Measurements from ENCODE around the gene CAMK4. TPM values are rescaled to one million over a fixed set of nuclear protein-coding genes. Genes with fewer than 3 reads are reported as not detected.

The CAMK4 gene
- total RNA-seq, 2 experiments from 2014 or later = 59.5 to 66.1 TPM

GRCh38 chr5:111223101-111223786, 940 bp upstream of the CAMK4 start:
- POLR2A ChIA-PET = interaction anchor here (0.7 to 7.1 kb wide), 17 partner anchors 9 to 1195 kb away, joined by 3 to 130 read pairs (median 4); partner anchors contain the start of genes SLC25A46, STARD4 and WDR36
- Mint-ChIP-seq H3K27ac (peak overlapping the region; percentile 68), H3K4me1 (peaks cover 35% of the 10 kb centered on the region), H3K9me3 (no peaks in the 10 kb centered on the region), H3K4me3 (peak overlapping the region; percentile 90), H3K27me3 (peaks cover 3% of the 10 kb centered on the region), H3K36me3 (ENCODE audit: low read depth) (peaks cover 14% of the 10 kb centered on the region)
- no peak for DNase-seq
- CTCF ChIA-PET = interaction anchor here (0.9 to 5.1 kb wide), 10 partner anchors 10 to 938 kb away, joined by 3 to 50 read pairs (median 7); partner anchors contain the start of gene TMEM232

GRCh38 chr5:111224561-111225345, 569 bp downstream of the CAMK4 start:
- H3K9me3 Mint-ChIP-seq = no peaks in the 10 kb centered on the region
- H3K4me1 Mint-ChIP-seq = peaks cover 50% of the 10 kb centered on the region

GRCh38 chr5:111225926-111226325, 1.7 kb downstream of the CAMK4 start:
- Mint-ChIP-seq H3K27me3 (no peaks in the 10 kb centered on the region), H3K4me3 (peak overlapping the region; percentile 90), H3K36me3 (ENCODE audit: low read depth) (peaks cover 24% of the 10 kb centered on the region), H3K27ac (peak overlapping the region; percentile 85), H3K9me3 (no peaks in the 10 kb centered on the region), H3K4me1 (peaks cover 61% of the 10 kb centered on the region)
- ChIA-PET CTCF (interaction anchor here (1.5 to 1.7 kb wide), 2 partner anchors 10 to 53 kb away, joined by 6 to 7 read pairs; no protein-coding TSS in a partner anchor), POLR2A (interaction anchor here (0.7 to 7.1 kb wide), 5 partner anchors 12 to 70 kb away, joined by 3 to 130 read pairs (median 3); no protein-coding TSS in a partner anchor)
- no peak for DNase-seq

More at GRCh38 chr5:111224561-111225345, 569 bp downstream of the CAMK4 start:
- H3K27ac Mint-ChIP-seq = peak overlapping the region; percentile 85
- ChIA-PET POLR2A (interaction anchor here (1.1 to 7.1 kb wide), 10 partner anchors 8 to 1194 kb away, joined by 3 to 130 read pairs (median 10); partner anchors contain the start of genes SLC25A46 and STARD4), CTCF (interaction anchor here (0.9 to 5.1 kb wide), 10 partner anchors 8 to 307 kb away, joined by 3 to 50 read pairs (median 7); no protein-coding TSS in a partner anchor)
- DNase-seq = no peak
- H3K4me3 Mint-ChIP-seq = peak overlapping the region; percentile 90
- H3K27me3 Mint-ChIP-seq = no peaks in the 10 kb centered on the region
- peaks cover 21% of the 10 kb centered on the region for H3K36me3 Mint-ChIP-seq (ENCODE audit: low read depth)

- ChIA-PET POLR2A (interaction anchor here (0.7 to 7.1 kb wide), 4 partner anchors 11 to 53 kb away, joined by 3 to 130 read pairs (median 16); no protein-coding TSS in a partner anchor), CTCF (interaction anchor here (1.5 to 1.7 kb wide), 2 partner anchors 9 to 52 kb away, joined by 6 to 7 read pairs; no protein-coding TSS in a partner anchor)
- H3K27me3 Mint-ChIP-seq = no peaks in the 10 kb centered on the region
- H3K9me3 Mint-ChIP-seq = no peaks in the 10 kb centered on the region
- H3K4me3 Mint-ChIP-seq = peak overlapping the region; percentile 90
- no peak for DNase-seq
- H3K36me3 Mint-ChIP-seq (ENCODE audit: low read depth) = peaks cover 26% of the 10 kb centered on the region
- peak overlapping the region; percentile 85 for H3K27ac Mint-ChIP-seq
- H3K4me1 Mint-ChIP-seq = peaks cover 66% of the 10 kb centered on the region
Observed at GRCh38 chr5:111226556-111226955, 2.4 kb downstream of the CAMK4 start.

DNA sequence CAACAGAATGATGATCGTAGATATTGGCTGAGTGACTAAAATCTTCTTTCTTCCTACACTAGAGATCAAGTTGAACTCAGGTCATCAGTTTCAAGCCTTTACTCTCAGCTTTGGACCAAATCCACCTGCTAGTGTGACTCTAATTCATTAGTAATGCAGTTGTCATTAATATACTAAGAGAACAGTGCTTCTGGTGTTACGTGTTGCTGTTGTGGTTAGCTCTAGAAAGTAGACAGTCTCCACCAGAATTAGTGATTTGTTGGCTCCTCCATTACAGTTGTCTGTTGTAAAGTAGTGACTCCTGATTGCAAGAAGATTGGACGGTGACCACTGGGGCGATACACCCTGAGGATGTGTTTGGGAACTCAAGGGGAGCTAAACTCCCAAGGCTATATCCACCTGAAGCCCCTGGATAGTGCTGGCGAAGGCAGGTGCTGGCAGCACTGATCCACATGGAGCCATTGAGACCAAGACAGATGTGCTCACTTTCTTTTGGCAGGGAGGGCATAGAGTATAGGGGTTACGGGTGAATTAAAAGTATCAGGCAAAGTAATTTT, 3.1 kb downstream of the CAMK4 start:
- H3K4me3 Mint-ChIP-seq = peak overlapping the region; percentile 74
- CTCF ChIA-PET = interaction anchor here (1.7 kb wide), 1 partner anchor 51 kb away, joined by 7 read pairs; no protein-coding TSS in a partner anchor
- peak overlapping the region; percentile 85 for H3K27ac Mint-ChIP-seq

GRCh38 chr5:111227801-111228200, 3.6 kb downstream of the CAMK4 start:
- Mint-ChIP-seq H3K36me3 (ENCODE audit: low read depth) (peaks cover 26% of the 10 kb centered on the region), H3K9me3 (no peaks in the 10 kb centered on the region), H3K4me1 (peaks cover 77% of the 10 kb centered on the region), H3K27ac (peak overlapping the region; percentile 85), H3K27me3 (no peaks in the 10 kb centered on the region), H3K4me3 (peak overlapping the region; percentile 74)
- CTCF ChIA-PET = no interaction called here
- POLR2A ChIA-PET = interaction anchor here (0.6 to 7.1 kb wide), 3 partner anchors 10 to 179 kb away, joined by 3 to 130 read pairs (median 29); no protein-coding TSS in a partner anchor
- peak; percentile 50 for DNase-seq

More for the DNA sequence above, 3.1 kb downstream of the CAMK4 start:
- no peaks in the 10 kb centered on the region for H3K9me3 Mint-ChIP-seq
- DNase-seq = no peak
- POLR2A ChIA-PET = interaction anchor here (5.0 to 7.1 kb wide), 2 partner anchors 11 to 27 kb away, joined by 29 to 130 read pairs; no protein-coding TSS in a partner anchor
- peaks cover 72% of the 10 kb centered on the region for H3K4me1 Mint-ChIP-seq
- no peaks in the 10 kb centered on the region for H3K27me3 Mint-ChIP-seq
- H3K36me3 Mint-ChIP-seq (ENCODE audit: low read depth) = peaks cover 26% of the 10 kb centered on the region

- POLR2A ChIA-PET = interaction anchor here (0.9 to 5.0 kb wide), 4 partner anchors 11 to 283 kb away, joined by 3 to 29 read pairs (median 4); no protein-coding TSS in a partner anchor
- Mint-ChIP-seq H3K27ac (peak overlapping the region; percentile 90), H3K4me3 (peak overlapping the region; percentile 65), H3K4me1 (peaks cover 74% of the 10 kb centered on the region), H3K36me3 (ENCODE audit: low read depth) (peaks cover 29% of the 10 kb centered on the region), H3K27me3 (no peaks in the 10 kb centered on the region), H3K9me3 (no peaks in the 10 kb centered on the region)
- CTCF ChIA-PET = interaction anchor here (1.4 kb wide), 1 partner anchor 9 kb away, joined by 5 read pairs; no protein-coding TSS in a partner anchor
- DNase-seq = no peak
Observed at GRCh38 chr5:111228520-111229220, 4.5 kb downstream of the CAMK4 start.

GRCh38 chr5:111229221-111229835, 5.1 kb downstream of the CAMK4 start:
- Mint-ChIP-seq H3K36me3 (ENCODE audit: low read depth) (peaks cover 29% of the 10 kb centered on the region), H3K27ac (peak overlapping the region; percentile 90), H3K4me1 (peaks cover 79% of the 10 kb centered on the region), H3K4me3 (peak overlapping the region; percentile 65), H3K9me3 (no peaks in the 10 kb centered on the region), H3K27me3 (no peaks in the 10 kb centered on the region)
- POLR2A ChIA-PET = interaction anchor here (0.6 to 5.0 kb wide), 6 partner anchors 8 to 302 kb away, joined by 3 to 29 read pairs (median 4); no protein-coding TSS in a partner anchor
- DNase-seq = no peak
- CTCF ChIA-PET = interaction anchor here (1.4 kb wide), 2 partner anchors 9 to 49 kb away, joined by 4 to 5 read pairs; no protein-coding TSS in a partner anchor

DNA sequence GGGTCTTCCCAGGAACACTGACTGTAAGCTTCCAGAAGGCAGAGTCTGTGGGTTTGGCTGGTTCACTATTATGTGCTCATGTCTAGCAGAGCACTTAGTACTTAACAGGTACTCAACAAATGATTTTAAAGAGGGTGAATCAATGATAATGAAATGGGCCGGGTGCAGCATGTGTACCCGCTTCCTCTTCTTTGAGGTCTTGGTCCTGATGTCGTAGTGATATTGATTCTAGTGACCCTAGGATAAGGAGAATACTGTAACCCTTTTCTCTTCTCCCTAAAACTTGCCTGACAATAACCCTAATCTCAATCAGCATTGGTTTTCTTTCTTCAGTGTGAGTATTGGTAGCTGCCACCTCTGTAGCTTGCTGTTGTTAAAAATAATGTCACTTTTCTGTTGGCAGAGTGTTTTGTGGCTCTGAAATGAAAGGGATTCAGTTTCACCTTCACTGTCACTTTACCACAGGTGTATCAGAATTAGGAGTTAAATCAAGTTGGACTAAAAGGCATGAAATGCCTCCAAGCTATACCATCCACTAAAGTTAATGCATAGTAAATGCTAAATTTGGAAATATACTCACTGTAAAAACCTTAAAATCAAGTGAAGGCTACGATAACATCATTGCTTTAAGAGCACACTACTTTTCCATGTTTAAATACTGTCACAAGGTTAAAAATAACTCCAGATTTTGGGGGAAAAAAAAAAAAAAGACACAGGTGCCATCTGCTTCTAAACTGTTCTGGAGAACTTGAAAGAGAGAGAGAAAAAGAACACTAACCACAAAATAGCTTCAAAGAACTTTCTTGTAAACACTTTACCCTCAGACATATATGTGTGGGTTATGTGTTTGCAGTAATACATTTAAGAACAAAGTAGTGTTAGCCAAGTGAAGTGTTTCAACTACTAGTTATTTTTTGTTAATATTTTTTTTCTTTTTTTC, 6.0 kb downstream of the CAMK4 start:
- peaks cover 30% of the 10 kb centered on the region for H3K36me3 Mint-ChIP-seq (ENCODE audit: low read depth)
- H3K27ac Mint-ChIP-seq = peak overlapping the region; percentile 90
- no peaks in the 10 kb centered on the region for H3K27me3 Mint-ChIP-seq
- CTCF ChIA-PET = interaction anchor here (1.4 kb wide), 2 partner anchors 8 to 48 kb away, joined by 4 to 5 read pairs; no protein-coding TSS in a partner anchor
- H3K9me3 Mint-ChIP-seq = no peaks in the 10 kb centered on the region
- H3K4me1 Mint-ChIP-seq = peaks cover 88% of the 10 kb centered on the region
- H3K4me3 Mint-ChIP-seq = peak overlapping the region; percentile 60
- POLR2A ChIA-PET = interaction anchor here (0.6 to 5.0 kb wide), 9 partner anchors 7 to 477 kb away, joined by 3 to 29 read pairs (median 4); no protein-coding TSS in a partner anchor
- no peak for DNase-seq

DNA sequence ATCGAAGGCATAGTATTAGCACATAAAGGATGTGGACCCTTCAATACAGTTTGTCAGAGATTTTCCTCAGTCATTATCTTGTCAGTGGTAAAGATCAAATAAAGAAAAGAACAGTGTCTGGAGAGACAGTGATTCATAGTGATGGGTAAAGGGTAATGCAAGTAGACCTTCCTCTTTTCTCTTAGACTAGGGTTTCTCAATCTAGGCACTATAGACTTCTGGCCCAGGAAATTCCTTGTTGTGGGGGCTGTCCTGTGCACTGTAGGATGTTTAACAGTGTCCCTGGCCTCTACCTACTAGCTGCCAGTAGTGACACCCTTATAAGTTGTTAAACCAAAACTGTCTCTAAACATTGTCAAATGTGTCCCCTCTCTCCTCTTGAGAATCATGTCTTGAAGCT, 6.9 kb downstream of the CAMK4 start:
- Mint-ChIP-seq H3K4me1 (peaks cover 89% of the 10 kb centered on the region), H3K36me3 (ENCODE audit: low read depth) (peaks cover 35% of the 10 kb centered on the region), H3K27me3 (no peaks in the 10 kb centered on the region), H3K9me3 (no peaks in the 10 kb centered on the region), H3K27ac (peak overlapping the region; percentile 74), H3K4me3 (peak overlapping the region; percentile 44)
- ChIA-PET POLR2A (interaction anchor here (1.3 to 5.0 kb wide), 3 partner anchors 9 to 280 kb away, joined by 4 to 29 read pairs (median 5); no protein-coding TSS in a partner anchor), CTCF (interaction anchor here (1.4 kb wide), 1 partner anchor 47 kb away, joined by 4 read pairs; no protein-coding TSS in a partner anchor)
- no peak for DNase-seq
